Mesenchymal stem cell (in vitro differentiated cells and primary cell): Measurements from ENCODE around the gene SORCS3.

Source experiments
- DNase-seq: peaks from one replicate; pipeline ENCODE4 v3.0.0-alpha.2; 2013
- H2AFZ ChIP-seq: one replicate; pipeline ENCODE4 v1.6.1; 2013; ENCODE audit warnings: low read depth, mild to moderate bottlenecking, control low read depth, inconsistent platforms, low read length, moderate library complexity
- H2AK5ac ChIP-seq: 2 replicates; pipeline ENCODE4 v1.6.1; 2013; ENCODE audit warnings: low read length, moderate library complexity, mild to moderate bottlenecking, inconsistent platforms; ENCODE audit not compliant: severe bottlenecking
- H2BK120ac ChIP-seq: one replicate; pipeline ENCODE4 v1.6.1; 2013; ENCODE audit warnings: low read depth, mild to moderate bottlenecking, inconsistent platforms, low read length, moderate library complexity
- H2BK12ac ChIP-seq, 2 experiments: one replicate each; pipeline ENCODE4 v1.6.1; 2013; ENCODE audit warnings: inconsistent platforms in 2 of 2, low read length in 2 of 2, mild to moderate bottlenecking in 2 of 2, moderate library complexity in 2 of 2, control low read depth in 1 of 2
- H2BK15ac ChIP-seq: one replicate; pipeline ENCODE4 v1.6.1; 2013; ENCODE audit warnings: mild to moderate bottlenecking, low read depth, inconsistent platforms; ENCODE audit not compliant: poor library complexity, severe bottlenecking
- H2BK5ac ChIP-seq: 2 replicates; pipeline ENCODE4 v1.6.1; 2013; ENCODE audit warnings: low read depth, mild to moderate bottlenecking, low read length, control low read depth, inconsistent platforms; ENCODE audit not compliant: poor library complexity, severe bottlenecking
- H3K14ac ChIP-seq, 2 experiments: one replicate each; pipeline ENCODE4 v1.6.1; 2013; ENCODE audit warnings: inconsistent platforms in 2 of 2, low read length in 2 of 2, control low read depth in 1 of 2, mild to moderate bottlenecking in 1 of 2, moderate library complexity in 1 of 2
- H3K18ac ChIP-seq, 2 experiments: one replicate each; pipeline ENCODE4 v1.6.1; 2013; ENCODE audit warnings: inconsistent platforms in 2 of 2, low read length in 2 of 2, control low read depth in 1 of 2, low read depth in 1 of 2, mild to moderate bottlenecking in 1 of 2
- H3K23ac ChIP-seq, 2 experiments: one replicate each; pipeline ENCODE4 v1.6.1; 2013; ENCODE audit warnings: inconsistent platforms in 2 of 2, low read length in 2 of 2, mild to moderate bottlenecking in 2 of 2, moderate library complexity in 2 of 2, control low read depth in 1 of 2
- H3K27ac ChIP-seq: 2 replicates; pipeline ENCODE4 v1.5.1; 2013; ENCODE audit warnings: mild to moderate bottlenecking, moderate library complexity, low read length, control low read depth, inconsistent platforms; ENCODE audit not compliant: poor library complexity, severe bottlenecking
- H3K27me3 ChIP-seq, 2 experiments: 2 replicates each; pipeline versions ENCODE4 v1.6.1 to v1.7.0; 2013; ENCODE audit warnings: low read length in 2 of 2, mild to moderate bottlenecking in 2 of 2, moderate library complexity in 2 of 2, control low read depth in 1 of 2, inconsistent platforms in 1 of 2; ENCODE audit not compliant: control insufficient read depth in 1 of 2, insufficient read depth in 1 of 2
- H3K36me3 ChIP-seq, 2 experiments: 2 replicates each; pipeline versions ENCODE4 v1.6.1 to v1.7.0; 2013; ENCODE audit warnings: low read length in 2 of 2, control low read depth in 1 of 2, inconsistent platforms in 1 of 2, low read depth in 1 of 2, mild to moderate bottlenecking in 1 of 2; ENCODE audit not compliant: insufficient read depth in 2 of 2, control insufficient read depth in 1 of 2
- H3K4ac ChIP-seq, 2 experiments: one replicate each; pipeline ENCODE4 v1.6.1; 2013; ENCODE audit warnings: inconsistent platforms in 2 of 2, low read length in 2 of 2, mild to moderate bottlenecking in 2 of 2, moderate library complexity in 2 of 2, control low read depth in 1 of 2, low read depth in 1 of 2
- H3K4me1 ChIP-seq: 2 replicates; pipeline ENCODE4 v1.6.1; 2013; ENCODE audit warnings: low read depth, low read length, control low read depth; ENCODE audit not compliant: control insufficient read depth, insufficient read depth
- H3K4me2 ChIP-seq: 2 replicates; pipeline ENCODE4 v1.6.1; 2013; ENCODE audit warnings: low read length, mild to moderate bottlenecking, inconsistent platforms; ENCODE audit not compliant: poor library complexity, severe bottlenecking
- H3K4me3 ChIP-seq, 2 experiments: 2 replicates each; pipeline versions ENCODE4 v1.5.1 to v1.7.0; 2013; ENCODE audit warnings: low read length in 2 of 2, mild to moderate bottlenecking in 2 of 2, control low read depth in 1 of 2, low read depth in 1 of 2; ENCODE audit not compliant: insufficient read depth in 1 of 2
- H3K79me1 ChIP-seq: replicated peaks from 2 replicates; pipeline ENCODE4 v1.6.1; 2013; ENCODE audit warnings: mild to moderate bottlenecking, control low read depth, low read length, inconsistent platforms; ENCODE audit not compliant: poor library complexity, severe bottlenecking
- H3K9ac ChIP-seq: 2 replicates; pipeline ENCODE4 v1.7.0; 2013; ENCODE audit warnings: mild to moderate bottlenecking, low read length, moderate library complexity
- H3K9me3 ChIP-seq: 2 replicates; pipeline ENCODE4 v1.7.0; 2013; ENCODE audit warnings: mild to moderate bottlenecking, low read length; ENCODE audit not compliant: control insufficient read depth
- H4K8ac ChIP-seq: one replicate; pipeline ENCODE4 v1.6.1; 2013; ENCODE audit warnings: inconsistent platforms, mild to moderate bottlenecking, low read length, moderate library complexity
- H4K91ac ChIP-seq: one replicate; pipeline ENCODE4 v1.6.1; 2013; ENCODE audit warnings: mild to moderate bottlenecking, low read length, inconsistent platforms
- WGBS: methylation state at CpG from one replicate; pipeline ENCODE4 v1.1.7; 2013; ENCODE audit warnings: mixed read lengths; 5-methylcytosine and 5-hydroxymethylcytosine counted together

Gene SORCS3

DNA sequence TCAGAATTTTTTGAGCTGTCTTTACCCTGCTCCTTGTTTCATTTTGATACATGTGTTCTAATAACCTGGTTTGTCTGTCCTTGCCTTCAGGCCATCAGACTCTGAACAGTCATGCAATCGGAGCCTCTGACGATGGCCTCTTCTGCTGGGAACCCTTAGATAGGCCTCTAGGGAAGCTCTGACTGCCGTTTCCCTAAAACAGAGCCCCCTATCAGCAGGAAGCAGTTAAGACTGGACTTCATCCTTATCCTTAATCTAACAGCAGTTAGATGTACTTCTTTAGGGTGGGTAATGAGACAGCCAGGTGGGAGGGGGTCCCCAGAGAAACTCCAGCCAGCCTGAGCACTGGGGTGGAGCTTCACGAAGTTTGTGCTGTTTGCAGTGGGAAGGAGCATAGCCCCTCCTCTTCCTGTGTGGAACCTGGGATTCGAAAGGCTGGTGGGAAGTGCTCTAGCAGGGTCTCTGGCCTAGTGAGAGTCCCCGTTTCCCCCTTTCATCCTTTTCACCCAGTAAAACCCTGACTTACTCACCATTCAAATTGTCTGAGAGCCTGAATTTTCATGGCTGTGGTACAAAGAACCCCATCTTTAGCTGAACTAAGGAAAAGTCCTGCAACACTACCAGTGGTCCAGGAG is 28.4 kb upstream of the SORCS3 start:
- H2AFZ ChIP-seq: no peak overlapping the region
- H3K9me3 ChIP-seq: peaks cover 9% of the 10 kb centered on the region
- no peak for DNase-seq
- H4K91ac ChIP-seq: no peak overlapping the region
- no peak overlapping the region for H3K4me3 ChIP-seq
- no peak overlapping the region for H3K23ac ChIP-seq
- H4K8ac ChIP-seq: no peak overlapping the region
- H3K18ac ChIP-seq: no peak overlapping the region
- H3K4me2 ChIP-seq: no peak overlapping the region
- H2BK120ac ChIP-seq: no peak overlapping the region
- peaks cover 0 to 12% of the 10 kb centered on the region in 2 experiments for H3K27me3 ChIP-seq
- H3K4ac ChIP-seq: no peak overlapping the region
- H2AK5ac ChIP-seq: no peak overlapping the region
- no peak overlapping the region for H3K27ac ChIP-seq
- no peak overlapping the region for H2BK15ac ChIP-seq
- WGBS: 50% methylated on average over 5 of the region's 6 CpGs
- no peak overlapping the region for H2BK12ac ChIP-seq
- H3K79me1 ChIP-seq: no peaks in the 10 kb centered on the region
- no peak overlapping the region for H2BK5ac ChIP-seq
- no peaks in the 10 kb centered on the region for H3K4me1 ChIP-seq
- no peak overlapping the region for H3K14ac ChIP-seq
- no peaks in the 10 kb centered on the region for H3K36me3 ChIP-seq
- H3K9ac ChIP-seq: no peak overlapping the region

DNA sequence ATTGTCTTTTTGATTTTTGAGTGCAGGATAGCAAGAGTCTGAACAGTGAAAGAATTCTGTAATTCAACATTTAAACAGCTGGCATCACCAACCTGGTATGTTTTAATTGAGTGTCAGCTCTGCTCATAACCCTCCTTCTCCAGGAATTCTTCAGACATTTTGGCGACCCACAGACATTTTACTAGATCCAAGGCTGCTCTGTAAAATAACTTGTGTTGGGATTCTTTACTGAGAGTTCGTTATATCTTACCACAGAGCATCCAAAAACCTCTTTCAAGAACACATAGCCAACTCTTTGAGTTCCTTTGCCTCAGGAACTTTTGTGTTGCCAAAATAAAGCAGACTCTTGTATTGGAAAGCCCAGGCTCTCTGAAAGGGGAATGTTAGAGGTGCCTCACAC is 27.7 kb upstream of the SORCS3 start:
- Histone ChIP-seq H2BK5ac (no peak overlapping the region), H3K9me3 (peaks cover 4% of the 10 kb centered on the region), H3K18ac (no peak overlapping the region), H3K14ac (no peak overlapping the region), H3K9ac (no peak overlapping the region), H2BK12ac (no peak overlapping the region), H3K4ac (no peak overlapping the region), H2BK15ac (no peak overlapping the region), H3K27me3 (peaks cover 0 to 17% of the 10 kb centered on the region in 2 experiments), H2AFZ (no peak overlapping the region), H3K27ac (no peak overlapping the region), H3K36me3 (no peaks in the 10 kb centered on the region), H3K79me1 (no peaks in the 10 kb centered on the region), H3K4me3 (no peak overlapping the region), H3K23ac (no peak overlapping the region), H4K91ac (no peak overlapping the region), H2BK120ac (no peak overlapping the region), H4K8ac (no peak overlapping the region), H3K4me1 (no peaks in the 10 kb centered on the region), H2AK5ac (no peak overlapping the region), H3K4me2 (no peak overlapping the region)
- WGBS: 40% methylated on average over 1 of the region's 2 CpGs
- DNase-seq: no peak

DNA sequence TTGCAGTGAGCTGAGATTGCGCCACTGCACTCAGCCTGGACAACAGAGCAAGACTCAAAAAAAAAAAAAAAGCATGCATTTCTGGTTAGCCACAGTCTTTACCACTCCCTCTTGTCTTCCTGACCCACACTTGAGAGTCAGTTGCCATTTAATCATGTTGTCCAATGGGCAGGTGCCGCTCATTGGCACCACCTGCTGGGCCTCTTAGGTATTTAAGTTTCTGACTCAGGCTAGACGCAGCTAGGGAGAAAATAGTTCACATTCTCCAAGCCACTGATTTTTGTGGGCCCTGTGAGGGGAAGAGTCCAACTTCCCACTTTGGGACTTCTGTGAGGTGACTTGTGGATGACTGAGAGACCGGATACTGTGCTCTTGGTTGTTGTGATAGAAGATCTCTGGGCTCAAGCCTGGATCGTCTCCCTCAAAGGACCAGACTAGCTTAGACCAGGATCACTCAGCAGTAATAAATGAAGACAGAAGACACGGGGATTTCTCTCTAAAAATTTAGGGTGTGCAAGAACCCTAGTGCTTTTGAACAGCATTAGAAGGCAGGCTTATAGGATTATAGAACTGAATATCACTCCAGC is 26.8 kb upstream of the SORCS3 start:
- DNase-seq: no peak
- H2BK5ac ChIP-seq: no peak overlapping the region
- H2BK12ac ChIP-seq: no peak overlapping the region
- H3K9me3 ChIP-seq: peaks cover 4% of the 10 kb centered on the region
- no peak overlapping the region for H3K4me2 ChIP-seq
- no peak overlapping the region for H3K18ac ChIP-seq
- no peak overlapping the region for H2AFZ ChIP-seq
- H3K4me3 ChIP-seq: no peak overlapping the region
- no peak overlapping the region for H3K27ac ChIP-seq
- H3K23ac ChIP-seq: no peak overlapping the region
- H3K27me3 ChIP-seq: peaks cover 0 to 24% of the 10 kb centered on the region in 2 experiments
- no peak overlapping the region for H4K8ac ChIP-seq
- WGBS: 65% methylated on average over 6 of the region's 6 CpGs
- no peak overlapping the region for H2AK5ac ChIP-seq
- H3K9ac ChIP-seq: no peak overlapping the region
- no peak overlapping the region for H2BK120ac ChIP-seq
- H2BK15ac ChIP-seq: no peak overlapping the region
- no peak overlapping the region for H3K4ac ChIP-seq
- H3K14ac ChIP-seq: no peak overlapping the region
- H3K36me3 ChIP-seq: no peaks in the 10 kb centered on the region
- no peaks in the 10 kb centered on the region for H3K4me1 ChIP-seq
- H3K79me1 ChIP-seq: no peaks in the 10 kb centered on the region
- H4K91ac ChIP-seq: no peak overlapping the region

DNA sequence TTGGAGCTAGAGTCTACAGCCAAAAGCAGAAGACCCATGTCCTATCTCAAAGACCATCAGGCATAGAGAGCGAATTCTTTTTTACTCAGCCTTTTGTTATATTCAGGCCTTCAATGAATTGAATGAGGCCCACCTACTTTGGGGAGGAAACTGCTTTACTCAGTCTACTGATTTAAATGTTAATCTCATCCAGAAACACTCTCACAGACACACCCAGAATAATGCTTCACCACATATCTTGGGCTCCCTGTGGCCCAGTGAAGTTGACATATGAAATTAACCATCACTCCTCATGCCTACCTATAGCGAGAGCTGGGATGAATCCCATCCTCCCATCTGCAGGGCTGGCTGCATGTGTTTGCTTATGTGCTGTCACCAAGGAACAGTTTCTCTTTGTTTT is 26.0 kb upstream of the SORCS3 start:
- Histone ChIP-seq H2AFZ (no peak overlapping the region), H3K9ac (no peak overlapping the region), H2BK5ac (no peak overlapping the region), H3K4me1 (no peaks in the 10 kb centered on the region), H2BK12ac (no peak overlapping the region), H3K4ac (no peak overlapping the region), H3K18ac (no peak overlapping the region), H2BK120ac (no peak overlapping the region), H2BK15ac (no peak overlapping the region), H3K9me3 (peaks cover 4% of the 10 kb centered on the region), H3K4me2 (no peak overlapping the region), H3K4me3 (no peak overlapping the region), H3K23ac (no peak overlapping the region), H3K14ac (no peak overlapping the region), H3K27me3 (peaks cover 0 to 28% of the 10 kb centered on the region in 2 experiments), H3K36me3 (no peaks in the 10 kb centered on the region), H3K27ac (no peak overlapping the region), H3K79me1 (no peaks in the 10 kb centered on the region), H4K91ac (no peak overlapping the region), H4K8ac (no peak overlapping the region), H2AK5ac (no peak overlapping the region)
- DNase-seq: no peak
- 72% methylated on average over 2 of the region's 2 CpGs for WGBS
